Suprapubic skin (tissue), 4 donors: ENCODE measurements around the gene MEX3A.

Experiments
- CTCF ChIP-seq, 2 donors: fragments of 200-600 bp in 1 of 2; fragments of 450-650 bp in 1 of 2; sonication (generic) in 1 of 2; IDR thresholded peaks; one replicate each; pipeline ENCODE4 v1.5.1; 2016 to 2019; ENCODE audit warnings: antibody characterized with exemption in 2 of 2, mild to moderate bottlenecking in 1 of 2, moderate library complexity in 1 of 2
- EP300 ChIP-seq: sonication (generic); formaldehyde crosslinking; IDR thresholded peaks from one replicate; pipeline ENCODE4 v1.6.1; 2017; ENCODE audit warnings: antibody characterized with exemption
- POLR2A ChIP-seq, 2 donors: fragments of 450-650 bp; IDR thresholded peaks; one replicate each; pipeline ENCODE4 v1.6.1; 2017; ENCODE audit warnings: antibody characterized with exemption in 2 of 2, mild to moderate bottlenecking in 2 of 2, moderate library complexity in 2 of 2
- POLR2AphosphoS5 ChIP-seq, 3 donors: sonication (generic); formaldehyde crosslinking; IDR thresholded peaks; one replicate each; pipeline ENCODE4 v1.6.1; 2017; ENCODE audit warnings: antibody characterized with exemption in 3 of 3

- TF ChIP-seq CTCF (IDR thresholded peaks at IDR 0.05) (no peak), POLR2AphosphoS5 (IDR thresholded peaks at IDR 0.05) (no peak), POLR2A (IDR thresholded peaks at IDR 0.05) (no peak), EP300 (no peak)
These were observed 46.7 kb upstream of the MEX3A start for GRCh38 chr1:156128654-156129597.
